DOHH2 (cell line): Measurements from ENCODE around the gene SMOC1.

Source experiments
- H3F3A ChIP-seq: fragments of 200-600 bp; sonication (generic), shearing (Covaris generic); 2 replicates; pipeline ENCODE4 v1.6.0; 2016; ENCODE audit warnings: antibody characterized with exemption, mild to moderate bottlenecking; ENCODE audit not compliant: control insufficient read depth, insufficient read depth
- H3K27ac ChIP-seq: fragments of 200-600 bp; sonication (generic); 2 replicates; pipeline ENCODE4 v1.5.1; 2014; ENCODE audit warnings: low read depth, mild to moderate bottlenecking, low read length, moderate library complexity
- H3K27me3 ChIP-seq: fragments of 200-600 bp; sonication (generic); 2 replicates; pipeline ENCODE4 v1.6.1; 2014; ENCODE audit warnings: mild to moderate bottlenecking, low read length, mixed read lengths; ENCODE audit not compliant: control insufficient read depth
- H3K36me3 ChIP-seq: fragments of 200-600 bp; sonication (generic); 2 replicates; pipeline ENCODE4 v1.6.1; 2014; ENCODE audit warnings: mild to moderate bottlenecking, low read length, moderate library complexity, mixed read lengths; ENCODE audit not compliant: control insufficient read depth
- H3K4me1 ChIP-seq: fragments of 200-600 bp; sonication (generic); 2 replicates; pipeline ENCODE4 v1.6.1; 2014; ENCODE audit warnings: mild to moderate bottlenecking, low read length, mixed read lengths; ENCODE audit not compliant: control insufficient read depth
- H3K4me2 ChIP-seq: fragments of 200-600 bp; sonication (generic); 2 replicates; pipeline ENCODE4 v1.6.0; 2014; ENCODE audit warnings: mild to moderate bottlenecking, low read length, moderate library complexity
- H3K4me3 ChIP-seq: fragments of 200-600 bp; sonication (generic); 2 replicates; pipeline ENCODE4 v1.5.1; 2014; ENCODE audit warnings: mild to moderate bottlenecking, low read length, mixed read lengths
- H3K79me2 ChIP-seq: fragments of 200-600 bp; sonication (generic); 2 replicates; pipeline ENCODE4 v1.6.1; 2014; ENCODE audit warnings: mild to moderate bottlenecking, low read length, mixed read lengths; ENCODE audit not compliant: control insufficient read depth
- H3K9me2 ChIP-seq: fragments of 200-600 bp; sonication (generic); replicated peaks from 2 replicates; pipeline ENCODE4 v1.6.1; 2014; ENCODE audit warnings: mild to moderate bottlenecking, low read length, mixed read lengths; ENCODE audit not compliant: control insufficient read depth
- H3K9me3 ChIP-seq: fragments of 200-600 bp; sonication (generic); 2 replicates; pipeline ENCODE4 v1.6.1; 2014; ENCODE audit warnings: antibody characterized with exemption, low read length, mixed read lengths; ENCODE audit not compliant: control insufficient read depth, insufficient read depth
- H4K20me1 ChIP-seq: fragments of 200-600 bp; sonication (generic); 2 replicates; pipeline ENCODE4 v1.6.0; 2014; ENCODE audit warnings: low read depth, mild to moderate bottlenecking, antibody characterized with exemption, low read length, moderate library complexity; ENCODE audit not compliant: control insufficient read depth, insufficient read depth
- EZH2phosphoT487 ChIP-seq: fragments of 200-600 bp; sonication (generic); IDR thresholded peaks from 2 replicates; pipeline ENCODE4 v1.6.1; 2017; ENCODE audit warnings: borderline replicate concordance, mild to moderate bottlenecking, antibody characterized with exemption, low read length, moderate library complexity, mixed read lengths
- TF ChIP-seq, protein P1 (sequence below): fragments of 200-600 bp; sonication (generic); IDR thresholded peaks from one replicate; pipeline ENCODE4 v1.5.1; 2014; ENCODE audit warnings: antibody characterized with exemption, mild to moderate bottlenecking, low read depth, low read length; ENCODE audit not compliant: poor library complexity, severe bottlenecking

The SMOC1 gene

DNA sequence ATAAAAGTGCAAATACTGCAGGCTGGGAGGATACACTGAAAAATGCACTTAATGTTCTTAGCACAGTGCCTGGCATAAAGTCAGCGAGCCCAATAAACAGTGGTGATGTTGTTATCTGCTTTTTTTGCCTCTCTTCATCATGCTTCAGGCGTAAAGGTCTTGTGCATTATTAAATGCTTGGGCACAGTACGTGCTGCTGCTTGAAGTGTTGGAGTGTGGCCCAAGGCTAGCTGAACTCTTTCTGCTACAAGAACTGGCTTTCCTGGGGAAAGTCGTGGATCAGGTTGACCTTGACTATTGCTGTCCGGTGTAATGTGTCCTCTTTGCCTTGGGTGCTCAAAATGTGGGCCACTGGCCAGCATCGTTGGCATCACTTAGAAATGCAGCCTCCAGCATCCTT lies 43.0 kb downstream of the SMOC1 start:
- no peaks in the 10 kb centered on the region for H3K9me3 ChIP-seq
- H4K20me1 ChIP-seq = no peaks in the 10 kb centered on the region
- TF ChIP-seq, protein P1, sequence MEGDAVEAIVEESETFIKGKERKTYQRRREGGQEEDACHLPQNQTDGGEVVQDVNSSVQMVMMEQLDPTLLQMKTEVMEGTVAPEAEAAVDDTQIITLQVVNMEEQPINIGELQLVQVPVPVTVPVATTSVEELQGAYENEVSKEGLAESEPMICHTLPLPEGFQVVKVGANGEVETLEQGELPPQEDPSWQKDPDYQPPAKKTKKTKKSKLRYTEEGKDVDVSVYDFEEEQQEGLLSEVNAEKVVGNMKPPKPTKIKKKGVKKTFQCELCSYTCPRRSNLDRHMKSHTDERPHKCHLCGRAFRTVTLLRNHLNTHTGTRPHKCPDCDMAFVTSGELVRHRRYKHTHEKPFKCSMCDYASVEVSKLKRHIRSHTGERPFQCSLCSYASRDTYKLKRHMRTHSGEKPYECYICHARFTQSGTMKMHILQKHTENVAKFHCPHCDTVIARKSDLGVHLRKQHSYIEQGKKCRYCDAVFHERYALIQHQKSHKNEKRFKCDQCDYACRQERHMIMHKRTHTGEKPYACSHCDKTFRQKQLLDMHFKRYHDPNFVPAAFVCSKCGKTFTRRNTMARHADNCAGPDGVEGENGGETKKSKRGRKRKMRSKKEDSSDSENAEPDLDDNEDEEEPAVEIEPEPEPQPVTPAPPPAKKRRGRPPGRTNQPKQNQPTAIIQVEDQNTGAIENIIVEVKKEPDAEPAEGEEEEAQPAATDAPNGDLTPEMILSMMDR = no peak
- TF ChIP-seq EZH2phosphoT487 = no peak
- H3K4me3 ChIP-seq = no peak overlapping the region
- H3F3A ChIP-seq = no peaks in the 10 kb centered on the region
- no peaks in the 10 kb centered on the region for H3K4me1 ChIP-seq
- H3K4me2 ChIP-seq = no peak overlapping the region
- no peak overlapping the region for H3K27ac ChIP-seq
- H3K27me3 ChIP-seq = peaks cover 7% of the 10 kb centered on the region; the same call in 1 of the 2 replicates
- H3K36me3 ChIP-seq = no peaks in the 10 kb centered on the region
- H3K79me2 ChIP-seq = no peaks in the 10 kb centered on the region
- H3K9me2 ChIP-seq = no peaks in the 10 kb centered on the region

DNA sequence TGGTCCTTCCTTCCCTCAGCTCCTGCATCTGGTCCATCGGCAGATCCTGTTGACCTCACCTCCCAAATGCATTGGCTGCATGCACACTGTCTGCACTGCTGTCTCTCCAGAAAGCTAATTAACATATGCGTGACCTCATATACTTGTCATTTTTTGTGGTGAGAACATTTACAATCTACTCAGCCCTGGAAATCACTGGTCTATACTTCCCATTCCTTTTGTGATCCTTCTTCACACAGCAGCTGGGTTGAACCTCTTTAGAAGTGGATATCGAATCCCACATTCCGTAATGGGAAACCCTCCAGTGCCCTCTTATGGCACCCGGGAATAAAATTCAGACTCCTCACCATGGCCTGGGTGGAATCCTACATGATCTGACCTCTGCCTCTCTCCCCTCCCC lies 45.0 kb downstream of the SMOC1 start:
- H3K9me2 ChIP-seq = no peaks in the 10 kb centered on the region
- H3F3A ChIP-seq = no peaks in the 10 kb centered on the region
- no peaks in the 10 kb centered on the region for H4K20me1 ChIP-seq
- H3K4me3 ChIP-seq = no peak overlapping the region
- TF ChIP-seq, protein P1 = no peak
- no peak for TF ChIP-seq EZH2phosphoT487
- H3K4me1 ChIP-seq = no peaks in the 10 kb centered on the region
- H3K79me2 ChIP-seq = no peaks in the 10 kb centered on the region
- no peaks in the 10 kb centered on the region for H3K36me3 ChIP-seq
- H3K27me3 ChIP-seq = peaks cover 3% of the 10 kb centered on the region; the same call in 1 of the 2 replicates
- H3K9me3 ChIP-seq = no peaks in the 10 kb centered on the region
- no peak overlapping the region for H3K4me2 ChIP-seq
- H3K27ac ChIP-seq = no peak overlapping the region

DNA sequence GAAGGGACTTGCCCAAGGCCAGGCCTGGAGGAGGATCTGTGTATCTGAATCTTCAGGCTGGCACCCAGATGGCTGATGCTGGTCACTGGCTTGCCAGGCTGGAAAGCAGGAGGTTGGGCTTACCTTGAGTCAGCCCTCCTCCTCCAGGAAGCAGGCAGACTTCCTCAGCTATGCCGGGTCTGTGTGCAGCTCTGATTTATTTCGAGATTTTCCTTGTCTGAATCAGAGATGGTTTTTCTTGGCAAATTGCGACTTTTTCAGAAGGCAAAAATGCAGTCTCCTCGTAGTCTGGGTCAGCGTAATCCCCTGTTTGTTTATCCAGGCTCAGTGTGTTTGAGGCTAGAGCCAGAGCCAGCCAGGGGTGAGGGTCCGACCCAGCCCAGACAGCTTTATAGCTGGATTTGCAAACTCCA lies 48.9 kb downstream of the SMOC1 start:
- Histone ChIP-seq H3K36me3 (no peaks in the 10 kb centered on the region), H3K9me2 (no peaks in the 10 kb centered on the region), H3K9me3 (no peaks in the 10 kb centered on the region), H3K79me2 (no peaks in the 10 kb centered on the region), H3K4me2 (no peak overlapping the region), H3K27ac (no peak overlapping the region), H3K4me1 (no peaks in the 10 kb centered on the region), H4K20me1 (no peaks in the 10 kb centered on the region), H3F3A (no peaks in the 10 kb centered on the region), H3K4me3 (no peak overlapping the region), H3K27me3 (no peaks in the 10 kb centered on the region; the same call in 1 of the 2 replicates)
- TF ChIP-seq, protein P1 = no peak
- TF ChIP-seq EZH2phosphoT487 = no peak

DNA sequence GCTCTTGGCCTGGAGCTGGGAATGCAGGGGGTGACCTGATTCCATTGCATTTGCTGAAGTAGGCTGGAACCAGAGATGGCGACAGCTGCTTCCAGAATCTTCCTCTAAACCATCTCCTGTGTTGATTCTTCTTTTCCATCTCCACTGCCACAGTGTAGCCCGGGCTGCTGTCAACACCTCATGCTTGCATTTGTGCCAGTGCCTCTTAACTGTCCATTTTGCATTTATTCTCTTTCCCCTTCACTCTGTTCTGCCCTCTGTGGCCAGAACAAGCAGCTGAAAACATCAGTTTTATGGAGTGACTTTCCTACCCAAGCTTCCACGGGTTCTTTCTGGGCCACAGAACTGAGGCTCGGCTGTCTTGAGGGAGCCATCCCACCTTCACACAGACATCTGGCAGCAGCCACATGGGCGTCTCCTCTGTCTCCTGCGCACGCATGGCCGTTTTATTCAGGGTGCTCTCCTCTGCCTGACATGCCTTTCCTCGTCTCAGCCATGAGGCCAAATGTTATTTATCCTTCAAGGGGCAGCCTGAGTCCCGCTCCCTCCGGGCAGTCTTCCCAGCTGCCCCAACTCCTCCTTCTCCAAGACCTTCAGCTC lies 51.7 kb downstream of the SMOC1 start:
- Histone ChIP-seq H3K27me3 (no peaks in the 10 kb centered on the region), H3K79me2 (no peaks in the 10 kb centered on the region), H4K20me1 (no peaks in the 10 kb centered on the region), H3K4me2 (no peak overlapping the region), H3K9me3 (no peaks in the 10 kb centered on the region), H3K9me2 (no peaks in the 10 kb centered on the region), H3F3A (no peaks in the 10 kb centered on the region), H3K36me3 (no peaks in the 10 kb centered on the region), H3K4me1 (no peaks in the 10 kb centered on the region), H3K4me3 (no peak overlapping the region), H3K27ac (no peak overlapping the region)
- TF ChIP-seq EZH2phosphoT487 = no peak
- TF ChIP-seq, protein P1 = no peak
